ENCODE data around the gene SF3A1. TPM values are rescaled to one million over a fixed set of nuclear protein-coding genes. Genes with fewer than 3 reads are reported as not detected.

SF3A1 gene
- total and polyA plus RNA-seq, 2 donors (not counting 1 experiment from before 2014, with no cell fraction given), result 17.0 to 22.9 TPM

DNA sequence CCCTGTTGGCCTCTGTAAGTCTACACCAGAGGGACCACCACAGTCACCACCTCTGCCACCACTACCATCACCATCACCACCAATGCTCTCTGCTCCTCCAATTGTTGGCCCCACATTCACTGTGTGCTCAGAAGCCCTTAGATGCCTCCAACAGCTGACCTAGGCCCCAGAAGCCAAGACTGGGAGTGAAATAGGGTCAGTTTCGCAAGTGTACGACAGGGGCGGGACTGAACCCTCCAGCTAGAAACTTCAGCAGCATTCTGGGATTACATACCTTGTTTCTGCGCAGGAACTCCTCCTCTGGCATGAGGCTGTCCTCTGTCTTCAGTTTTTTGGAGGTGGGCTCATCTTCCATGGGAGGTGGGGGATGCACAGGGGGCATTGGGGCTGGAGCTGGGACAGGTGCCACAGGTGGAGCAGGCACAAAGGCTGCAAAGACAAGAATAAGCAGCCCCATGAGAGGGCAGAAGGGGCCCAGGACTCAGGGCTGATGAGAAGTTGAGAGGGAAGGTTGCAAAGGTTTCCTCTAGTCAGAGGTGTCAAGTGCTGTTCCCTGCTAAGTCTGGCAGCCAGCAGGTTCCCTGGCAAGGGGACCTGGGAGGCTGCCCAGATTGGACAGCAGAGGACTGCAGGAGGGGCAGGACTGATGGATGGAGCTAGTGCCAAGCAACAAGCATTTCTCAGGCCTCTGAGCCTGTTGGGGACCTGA, 19.8 kb downstream of the SF3A1 start:
- no peaks in the 10 kb centered on the region for H4K20me1 ChIP-seq (ENCODE audit: control insufficient read depth, extremely low read depth, insufficient read depth, low read length)
- no peaks in the 10 kb centered on the region for H3K79me2 ChIP-seq (ENCODE audit: control insufficient read depth, insufficient read depth, low read length)
- H3K9ac ChIP-seq (ENCODE audit: insufficient read depth, low read length), result no peak overlapping the region
- no peaks in the 10 kb centered on the region for H3K4me1 ChIP-seq (ENCODE audit: control insufficient read depth, extremely low read depth, insufficient read depth, low read length)
- H3K36me3 ChIP-seq (ENCODE audit: control insufficient read depth, insufficient read depth, low read length), result peaks cover 54% of the 10 kb centered on the region
- no peak overlapping the region for H3K4me2 ChIP-seq (ENCODE audit: extremely low read depth, insufficient read depth, low read length)
- H3K9me3 ChIP-seq (ENCODE audit: control insufficient read depth, insufficient read depth, low read depth, low read length), result no peaks in the 10 kb centered on the region
- no peak overlapping the region for H2AFZ ChIP-seq (ENCODE audit: low read length)
- no peak for TF ChIP-seq EZH2 (IDR thresholded peaks at IDR 0.05; ENCODE audit: low read length, missing control alignments)
- TF ChIP-seq, protein P1, sequence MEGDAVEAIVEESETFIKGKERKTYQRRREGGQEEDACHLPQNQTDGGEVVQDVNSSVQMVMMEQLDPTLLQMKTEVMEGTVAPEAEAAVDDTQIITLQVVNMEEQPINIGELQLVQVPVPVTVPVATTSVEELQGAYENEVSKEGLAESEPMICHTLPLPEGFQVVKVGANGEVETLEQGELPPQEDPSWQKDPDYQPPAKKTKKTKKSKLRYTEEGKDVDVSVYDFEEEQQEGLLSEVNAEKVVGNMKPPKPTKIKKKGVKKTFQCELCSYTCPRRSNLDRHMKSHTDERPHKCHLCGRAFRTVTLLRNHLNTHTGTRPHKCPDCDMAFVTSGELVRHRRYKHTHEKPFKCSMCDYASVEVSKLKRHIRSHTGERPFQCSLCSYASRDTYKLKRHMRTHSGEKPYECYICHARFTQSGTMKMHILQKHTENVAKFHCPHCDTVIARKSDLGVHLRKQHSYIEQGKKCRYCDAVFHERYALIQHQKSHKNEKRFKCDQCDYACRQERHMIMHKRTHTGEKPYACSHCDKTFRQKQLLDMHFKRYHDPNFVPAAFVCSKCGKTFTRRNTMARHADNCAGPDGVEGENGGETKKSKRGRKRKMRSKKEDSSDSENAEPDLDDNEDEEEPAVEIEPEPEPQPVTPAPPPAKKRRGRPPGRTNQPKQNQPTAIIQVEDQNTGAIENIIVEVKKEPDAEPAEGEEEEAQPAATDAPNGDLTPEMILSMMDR (conservative IDR thresholded peaks at IDR 0.05 in 1 of 2, IDR thresholded peaks at IDR 0.05 in 1 of 2; ENCODE audit: low read depth in 1 of 2, low read length in 2 of 2), result no peak
- DNase-seq (ENCODE audit: low read depth in 2 of 2), result no peak
- H3K27me3 ChIP-seq (ENCODE audit: control insufficient read depth, insufficient read depth, low read length), result no peaks in the 10 kb centered on the region
- H3K4me3 ChIP-seq (replicated peaks in 1 of 4; ENCODE audit: control extremely low read depth in 1 of 4, insufficient read depth in 1 of 4, low read depth in 3 of 4, low read length in 4 of 4), result no peak overlapping the region
- H3K27ac ChIP-seq (ENCODE audit: insufficient read depth, low read length), result no peak overlapping the region

DNA sequence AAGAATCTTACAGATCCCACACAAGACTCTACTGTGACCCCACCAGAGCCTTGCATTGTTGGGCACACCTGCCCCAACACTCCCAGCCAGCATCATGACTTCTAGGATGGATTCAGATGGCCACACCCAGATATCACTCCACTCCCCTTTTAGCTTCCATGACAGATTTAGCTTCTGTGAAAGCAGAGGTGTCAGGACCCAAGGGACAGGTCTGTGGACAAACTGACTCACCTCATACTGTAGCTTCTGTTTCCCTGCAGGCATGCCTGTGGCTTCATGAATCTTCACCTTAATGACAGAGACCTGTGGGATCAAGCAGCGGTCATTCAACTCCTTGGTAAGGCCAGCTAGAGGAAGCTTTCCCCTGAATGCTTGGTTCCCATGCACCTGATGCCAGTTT, 21.5 kb downstream of the SF3A1 start:
- no peak overlapping the region for H2AFZ ChIP-seq (ENCODE audit: low read length)
- H3K9me3 ChIP-seq (ENCODE audit: control insufficient read depth, insufficient read depth, low read depth, low read length), result no peaks in the 10 kb centered on the region
- H3K4me2 ChIP-seq (ENCODE audit: extremely low read depth, insufficient read depth, low read length), result no peak overlapping the region
- no peak overlapping the region for H3K27ac ChIP-seq (ENCODE audit: insufficient read depth, low read length)
- no peaks in the 10 kb centered on the region for H3K27me3 ChIP-seq (ENCODE audit: control insufficient read depth, insufficient read depth, low read length)
- peaks cover 46% of the 10 kb centered on the region for H3K36me3 ChIP-seq (ENCODE audit: control insufficient read depth, insufficient read depth, low read length)
- DNase-seq (ENCODE audit: low read depth in 2 of 2), result no peak
- no peak overlapping the region for H3K9ac ChIP-seq (ENCODE audit: insufficient read depth, low read length)
- H3K4me3 ChIP-seq (replicated peaks in 1 of 4; ENCODE audit: control extremely low read depth in 1 of 4, insufficient read depth in 1 of 4, low read depth in 3 of 4, low read length in 4 of 4), result no peak overlapping the region
- H4K20me1 ChIP-seq (ENCODE audit: control insufficient read depth, extremely low read depth, insufficient read depth, low read length), result no peaks in the 10 kb centered on the region
- TF ChIP-seq, protein P1 (conservative IDR thresholded peaks at IDR 0.05 in 1 of 2, IDR thresholded peaks at IDR 0.05 in 1 of 2; ENCODE audit: low read depth in 1 of 2, low read length in 2 of 2), result no peak
- TF ChIP-seq EZH2 (IDR thresholded peaks at IDR 0.05; ENCODE audit: low read length, missing control alignments), result no peak
- H3K4me1 ChIP-seq (ENCODE audit: control insufficient read depth, extremely low read depth, insufficient read depth, low read length), result no peaks in the 10 kb centered on the region
- H3K79me2 ChIP-seq (ENCODE audit: control insufficient read depth, insufficient read depth, low read length), result no peaks in the 10 kb centered on the region

DNA sequence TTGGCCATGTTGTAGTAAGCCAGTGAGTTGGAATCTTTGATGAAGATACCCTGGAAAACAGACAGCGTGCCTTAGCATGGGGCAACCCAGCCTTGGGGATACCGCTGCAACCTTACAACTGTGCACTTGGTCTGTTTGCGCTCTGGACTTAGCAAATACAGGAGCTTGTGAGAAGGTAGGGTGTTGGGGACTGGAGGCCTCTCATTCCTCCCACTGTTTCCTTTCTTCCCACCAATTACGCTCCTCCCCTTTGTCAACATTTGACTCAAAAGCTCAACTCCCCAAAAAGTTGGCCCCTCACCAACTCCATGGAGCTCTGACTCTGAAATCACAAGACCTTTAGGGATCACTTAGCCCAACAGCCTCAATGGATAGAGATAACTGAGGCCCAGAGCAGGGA, 22.0 kb downstream of the SF3A1 start:
- H3K9me3 ChIP-seq (ENCODE audit: control insufficient read depth, insufficient read depth, low read depth, low read length), result no peaks in the 10 kb centered on the region
- no peak overlapping the region for H3K4me2 ChIP-seq (ENCODE audit: extremely low read depth, insufficient read depth, low read length)
- H3K9ac ChIP-seq (ENCODE audit: insufficient read depth, low read length), result no peak overlapping the region
- no peaks in the 10 kb centered on the region for H3K27me3 ChIP-seq (ENCODE audit: control insufficient read depth, insufficient read depth, low read length)
- TF ChIP-seq, protein P1 (conservative IDR thresholded peaks at IDR 0.05 in 1 of 2, IDR thresholded peaks at IDR 0.05 in 1 of 2; ENCODE audit: low read depth in 1 of 2, low read length in 2 of 2), result no peak
- no peak for TF ChIP-seq EZH2 (IDR thresholded peaks at IDR 0.05; ENCODE audit: low read length, missing control alignments)
- no peak overlapping the region for H2AFZ ChIP-seq (ENCODE audit: low read length)
- H3K36me3 ChIP-seq (ENCODE audit: control insufficient read depth, insufficient read depth, low read length), result peaks cover 43% of the 10 kb centered on the region
- no peak overlapping the region for H3K27ac ChIP-seq (ENCODE audit: insufficient read depth, low read length)
- H3K79me2 ChIP-seq (ENCODE audit: control insufficient read depth, insufficient read depth, low read length), result no peaks in the 10 kb centered on the region
- no peak overlapping the region for H3K4me3 ChIP-seq (replicated peaks in 1 of 4; ENCODE audit: control extremely low read depth in 1 of 4, insufficient read depth in 1 of 4, low read depth in 3 of 4, low read length in 4 of 4)
- DNase-seq (ENCODE audit: low read depth in 2 of 2), result no peak
- H4K20me1 ChIP-seq (ENCODE audit: control insufficient read depth, extremely low read depth, insufficient read depth, low read length), result no peaks in the 10 kb centered on the region
- H3K4me1 ChIP-seq (ENCODE audit: control insufficient read depth, extremely low read depth, insufficient read depth, low read length), result no peaks in the 10 kb centered on the region

All from fibroblast of lung (primary cell).